GM21447 (cell line): ENCODE results near the gene FBXL17.

ENCODE experiments used
- ATAC-seq: cut with Tn5 transposase; IDR thresholded peaks from one replicate; pipeline ENCODE4 v1.9.1; 2021; ENCODE audit not compliant: unreplicated experiment

The FBXL17 gene

GRCh38 chr5:107929080-107929479 lies 452.8 kb downstream of the FBXL17 start:
- ATAC-seq: no peak

GRCh38 chr5:107926121-107926520 lies 455.8 kb downstream of the FBXL17 start:
- no peak for ATAC-seq

DNA sequence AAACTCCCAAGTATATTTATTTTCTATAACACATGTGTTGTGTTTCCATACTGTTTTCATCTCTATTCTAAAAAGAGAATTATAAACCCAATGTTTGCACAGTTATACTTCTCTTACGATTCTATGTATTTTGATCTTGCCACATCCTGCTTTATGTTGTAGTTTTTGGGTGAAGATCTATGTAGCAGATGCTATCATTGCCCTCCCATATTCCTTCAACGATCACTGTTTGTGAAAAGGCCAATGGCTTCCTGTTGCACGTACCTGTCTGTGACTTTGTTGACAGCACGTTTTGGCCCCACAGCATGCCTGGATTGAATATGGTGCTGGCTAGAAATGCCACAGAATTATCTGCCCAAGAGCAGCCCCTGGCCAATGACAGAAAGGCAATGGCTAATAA lies 456.7 kb downstream of the FBXL17 start:
- no peak for ATAC-seq

DNA sequence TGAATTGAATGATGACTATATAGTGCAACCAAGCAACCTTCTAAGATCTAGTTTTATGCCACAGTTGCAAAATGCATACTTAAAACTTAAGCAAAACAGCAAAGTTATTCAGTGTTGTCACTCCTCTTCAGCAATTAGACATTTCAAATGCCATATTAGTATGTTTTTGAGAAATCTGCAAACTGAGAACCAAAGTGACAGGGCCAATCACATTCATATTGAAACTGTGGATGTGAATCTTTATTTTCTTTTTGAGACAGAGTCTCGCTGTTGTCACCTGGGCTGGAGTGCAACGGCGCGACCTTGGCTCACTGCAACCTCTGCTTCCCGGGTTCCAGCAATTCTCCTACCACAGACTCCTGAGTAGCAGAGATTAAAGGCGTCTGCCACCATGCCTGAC lies 461.9 kb downstream of the FBXL17 start:
- ATAC-seq: no peak

DNA sequence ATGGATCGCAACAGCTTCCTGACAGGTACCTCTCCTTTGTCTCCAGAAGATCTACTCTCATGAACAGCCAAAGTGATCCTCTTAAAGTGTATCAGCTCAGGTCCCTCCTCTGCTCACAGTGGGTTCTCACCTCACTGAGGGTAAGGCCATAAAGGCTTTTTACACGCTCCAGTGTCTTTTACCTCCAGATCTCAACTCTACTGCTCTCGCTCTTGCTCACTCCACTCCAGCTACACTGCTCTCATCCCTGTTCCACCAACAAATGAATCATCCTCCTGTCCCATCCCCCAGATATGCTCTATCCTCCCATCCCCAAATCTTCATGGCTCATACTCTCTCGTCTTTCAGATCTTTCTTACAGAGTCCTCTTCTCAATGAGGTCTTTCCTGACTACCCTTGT lies 462.5 kb downstream of the FBXL17 start:
- no peak for ATAC-seq

DNA sequence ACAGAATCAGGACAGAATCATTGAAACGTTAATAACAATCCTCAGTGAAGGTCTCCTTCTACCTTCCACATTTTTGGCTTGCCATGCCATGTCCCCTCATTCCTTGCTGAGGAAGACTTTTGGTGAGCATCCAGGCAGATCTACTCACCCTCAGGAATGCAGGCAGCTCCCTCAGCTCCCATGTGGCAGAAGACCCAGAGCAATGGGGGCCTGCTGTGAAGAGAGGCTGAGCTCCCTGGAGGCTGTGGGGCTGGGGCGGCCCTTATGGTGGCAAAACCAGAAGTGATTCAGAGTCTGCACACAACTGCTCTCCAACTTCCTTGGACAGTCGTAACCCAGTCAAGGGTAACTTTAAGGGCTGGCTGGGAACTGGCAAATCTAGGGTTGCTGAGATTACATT lies 463.9 kb downstream of the FBXL17 start:
- ATAC-seq: no peak

- no peak for ATAC-seq
Observed at GRCh38 chr5:107916731-107917725, 464.9 kb downstream of the FBXL17 start.

DNA sequence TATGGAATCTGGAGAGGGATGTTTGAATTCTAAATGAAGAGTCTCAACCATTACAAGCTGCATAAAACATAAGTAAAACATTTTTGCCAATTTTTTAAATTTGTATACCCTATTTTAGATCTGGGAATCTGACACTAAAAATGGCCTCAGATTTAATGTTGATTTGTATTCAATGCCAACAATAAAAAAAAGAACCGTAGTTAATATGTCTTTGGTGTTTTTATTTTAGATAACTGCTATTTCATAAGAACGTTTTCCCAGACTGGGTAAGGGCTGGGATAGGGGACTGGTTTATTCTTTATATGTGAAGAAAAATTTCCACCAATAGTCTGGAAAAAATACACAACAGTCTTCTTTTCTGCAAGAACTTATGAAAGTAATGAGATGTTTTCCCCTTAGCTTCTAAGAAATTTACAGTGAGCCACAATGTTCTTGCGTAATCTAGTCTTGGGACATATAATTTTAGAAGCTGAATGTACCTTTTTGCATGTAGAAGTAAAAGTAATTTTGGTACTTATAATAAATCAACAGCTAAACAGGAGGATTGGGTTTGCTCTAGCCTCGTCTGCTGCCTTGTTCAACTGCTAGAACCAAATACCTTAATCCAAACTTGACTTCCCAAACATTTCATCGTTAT lies 466.6 kb downstream of the FBXL17 start:
- no peak for ATAC-seq

DNA sequence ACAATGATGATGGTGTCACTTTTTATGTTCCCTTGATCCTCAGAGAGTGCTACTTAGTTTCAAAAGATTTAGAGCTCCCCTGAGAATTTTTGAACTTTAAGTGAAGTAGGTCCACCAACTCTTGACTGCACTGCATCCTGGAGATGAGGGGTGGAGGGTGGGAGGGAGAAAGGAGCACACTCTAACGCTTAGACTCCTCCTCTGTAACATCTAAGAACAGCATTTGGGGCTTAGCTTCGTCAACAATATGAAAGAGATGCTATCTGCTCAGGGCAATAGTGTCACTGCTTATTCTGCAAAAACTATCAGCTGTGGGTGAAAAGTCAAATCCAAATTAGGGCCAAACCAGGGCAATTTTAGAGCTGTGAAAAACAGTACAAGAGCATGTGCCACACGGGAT lies 468.4 kb downstream of the FBXL17 start:
- no peak for ATAC-seq

- ATAC-seq: no peak
Observed at GRCh38 chr5:107900721-107901120, 481.2 kb downstream of the FBXL17 start.

DNA sequence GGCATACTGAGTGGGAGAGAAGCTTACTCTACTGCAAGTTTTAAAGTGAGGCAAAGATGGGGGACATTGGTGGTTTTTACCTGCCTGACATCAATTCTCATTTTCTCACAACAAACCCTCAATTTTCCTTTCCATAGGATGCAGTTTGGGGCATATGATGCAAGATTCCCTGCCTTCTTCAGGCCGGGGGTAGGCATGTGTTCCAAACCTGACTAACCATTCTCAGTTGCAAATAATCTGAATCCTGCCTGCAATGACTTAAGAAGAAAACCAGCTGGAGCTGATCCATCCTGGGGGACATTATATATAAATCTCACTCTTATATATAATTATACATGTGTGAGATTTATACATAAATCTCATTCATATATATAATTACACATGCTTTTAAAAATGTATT lies 487.5 kb downstream of the FBXL17 start:
- no peak for ATAC-seq

GRCh38 chr5:107893642-107894041 lies 488.3 kb downstream of the FBXL17 start:
- no peak for ATAC-seq

GRCh38 chr5:107889387-107889786 lies 492.5 kb downstream of the FBXL17 start:
- no peak for ATAC-seq

DNA sequence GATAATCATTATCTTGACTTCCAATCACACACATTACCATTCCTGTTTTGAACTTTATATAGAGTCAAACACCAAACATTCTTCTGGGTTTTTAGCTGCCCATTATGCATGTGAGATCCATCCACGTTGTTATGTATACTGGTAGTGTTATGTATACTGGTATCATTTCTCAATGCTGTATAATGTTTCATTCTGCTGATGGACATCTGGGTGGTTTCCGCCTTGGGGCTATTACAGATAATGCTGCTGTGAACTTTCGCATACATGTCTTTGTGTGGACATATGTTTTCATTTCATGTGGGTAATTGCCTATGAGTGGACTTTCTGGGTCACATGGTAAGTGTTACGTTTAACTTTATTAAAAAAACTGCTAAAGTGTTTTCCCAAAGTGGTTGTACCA lies 493.4 kb downstream of the FBXL17 start:
- ATAC-seq: no peak

DNA sequence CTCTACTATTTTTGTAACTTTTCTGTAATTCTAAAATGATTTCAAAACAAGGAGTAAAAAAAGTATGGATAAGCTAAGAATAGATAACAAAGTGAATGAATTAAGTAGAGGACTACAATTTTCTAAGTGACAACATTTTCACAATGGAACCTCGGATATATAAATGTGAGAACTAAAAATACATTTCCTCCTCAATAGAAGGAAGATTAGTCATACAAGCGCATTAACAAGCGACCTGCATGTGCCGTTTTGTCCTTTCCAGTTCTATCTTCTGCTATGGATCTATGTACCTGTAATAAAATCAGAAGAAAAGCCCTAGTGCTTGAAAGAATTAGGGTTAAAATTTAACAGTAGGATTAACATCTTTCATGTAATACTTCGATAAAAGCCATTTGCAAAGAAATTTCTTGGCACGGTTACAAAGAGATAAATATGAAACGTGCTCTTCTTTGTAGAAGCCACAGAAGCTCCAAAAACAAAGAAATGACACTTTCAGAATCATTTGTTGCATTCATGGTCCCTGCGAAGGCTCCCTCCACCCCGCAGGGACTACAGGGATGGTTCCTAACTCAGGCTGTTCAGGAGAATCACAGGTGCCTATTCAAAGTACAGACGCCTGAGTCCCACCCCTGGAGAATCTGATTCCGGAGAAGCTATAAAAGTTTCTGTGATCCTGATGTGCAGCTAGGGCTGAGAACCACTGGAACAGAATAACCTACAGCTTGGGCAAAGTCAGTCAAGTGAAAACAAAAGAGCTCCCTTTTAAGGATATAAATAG lies 494.5 kb downstream of the FBXL17 start:
- ATAC-seq: no peak

GRCh38 chr5:107885601-107886000 lies 496.3 kb downstream of the FBXL17 start:
- no peak for ATAC-seq

DNA sequence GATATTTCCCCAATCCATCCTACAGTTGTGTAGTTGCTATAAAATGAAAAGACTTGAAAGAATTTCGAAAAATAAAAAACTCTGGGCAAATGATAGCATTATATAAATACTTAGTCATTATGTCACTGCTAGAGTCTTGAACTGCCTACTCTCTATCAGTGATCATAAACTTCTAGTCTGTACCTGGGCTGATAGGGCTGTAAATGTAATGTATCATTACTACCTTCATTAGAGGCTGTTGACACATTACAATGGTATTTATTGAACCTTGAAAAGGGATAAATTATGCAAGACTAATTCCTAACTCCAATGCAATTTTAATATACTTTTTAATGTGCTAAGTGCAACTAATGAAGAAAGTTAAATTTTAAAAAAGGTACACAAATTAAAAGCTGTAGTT lies 497.0 kb downstream of the FBXL17 start:
- no peak for ATAC-seq

DNA sequence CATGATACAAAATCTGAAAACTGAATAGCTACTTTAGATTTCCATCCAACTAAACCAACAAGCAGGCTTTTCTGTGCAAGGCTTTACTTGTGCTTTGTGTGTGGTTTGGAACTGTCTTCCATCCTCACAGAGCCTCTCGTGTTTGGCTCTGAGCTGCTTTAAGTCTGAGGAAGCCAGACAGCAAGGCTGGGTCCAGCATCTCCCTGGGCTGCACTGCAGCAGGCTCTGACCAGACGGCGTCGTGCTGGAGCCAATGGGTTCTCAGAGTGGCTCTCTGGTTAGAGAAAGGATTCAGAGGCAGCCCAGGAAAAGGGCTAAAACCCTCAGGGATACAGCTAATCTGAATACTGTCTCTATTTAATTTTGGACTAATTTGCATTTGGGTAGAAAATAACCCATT lies 503.2 kb downstream of the FBXL17 start:
- no peak for ATAC-seq

GRCh38 chr5:107876906-107877305 lies 505.0 kb downstream of the FBXL17 start:
- no peak for ATAC-seq

GRCh38 chr5:107876261-107876660 lies 505.6 kb downstream of the FBXL17 start:
- ATAC-seq: no peak

DNA sequence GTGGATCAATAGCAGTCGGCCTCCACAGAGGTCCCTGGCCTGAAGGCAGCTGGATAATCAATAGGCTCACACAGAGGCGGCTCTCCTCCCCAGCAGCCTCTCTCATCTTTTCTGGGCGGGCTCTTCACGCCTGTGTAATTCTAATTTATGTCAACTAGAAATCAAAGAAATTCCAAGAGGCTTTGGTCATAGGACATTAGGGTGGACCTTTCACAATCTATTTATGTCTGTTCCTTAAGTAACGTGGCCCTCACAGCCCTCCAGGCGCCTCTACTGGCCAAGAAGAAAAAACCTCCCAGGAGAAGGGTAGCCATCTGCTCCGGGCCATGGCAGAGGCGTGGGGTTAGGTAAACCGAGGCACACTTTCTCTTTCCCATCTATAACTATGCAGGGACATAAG lies 506.1 kb downstream of the FBXL17 start:
- no peak for ATAC-seq

- ATAC-seq: no peak
Observed at GRCh38 chr5:107874795-107875194, 507.1 kb downstream of the FBXL17 start.
